GM18505 (cell line): ENCODE measurements around the gene ATP1A2.

Experiments
- ATAC-seq: cut with Tn5 transposase; IDR thresholded peaks from one replicate; pipeline ENCODE4 v1.9.1; 2021; ENCODE audit not compliant: unreplicated experiment
- POLR2A ChIP-seq: IDR thresholded peaks from 4 replicates; pipeline ENCODE4 v1.6.1; 2011; ENCODE audit warnings: borderline replicate concordance; ENCODE audit not compliant: insufficient read depth, insufficient read length; ENCODE audit errors: extremely low read depth

Gene ATP1A2

GRCh38 chr1:160166166-160166868 is 50.8 kb downstream of the ATP1A2 start:
- ATAC-seq, result no peak
- no peak for TF ChIP-seq POLR2A

DNA sequence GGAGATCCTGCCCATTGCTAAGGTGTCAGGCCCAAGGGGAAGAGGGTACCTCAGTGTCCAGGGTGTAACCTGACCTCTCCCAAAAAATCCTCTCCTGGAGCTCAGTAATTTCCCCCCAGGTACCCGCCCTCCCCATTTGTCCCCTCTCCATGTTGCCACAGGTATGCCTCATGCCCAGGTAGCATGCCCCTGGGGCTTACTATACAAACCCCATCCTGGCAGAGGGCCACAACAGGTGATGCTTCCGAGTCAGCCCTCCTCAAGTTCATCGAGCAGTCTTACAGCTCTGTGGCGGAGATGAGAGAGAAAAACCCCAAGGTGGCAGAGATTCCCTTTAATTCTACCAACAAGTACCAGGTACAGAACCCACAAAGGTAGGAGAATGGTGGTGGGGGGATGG is 51.5 kb downstream of the ATP1A2 start:
- TF ChIP-seq POLR2A, result no peak
- ATAC-seq, result no peak

DNA sequence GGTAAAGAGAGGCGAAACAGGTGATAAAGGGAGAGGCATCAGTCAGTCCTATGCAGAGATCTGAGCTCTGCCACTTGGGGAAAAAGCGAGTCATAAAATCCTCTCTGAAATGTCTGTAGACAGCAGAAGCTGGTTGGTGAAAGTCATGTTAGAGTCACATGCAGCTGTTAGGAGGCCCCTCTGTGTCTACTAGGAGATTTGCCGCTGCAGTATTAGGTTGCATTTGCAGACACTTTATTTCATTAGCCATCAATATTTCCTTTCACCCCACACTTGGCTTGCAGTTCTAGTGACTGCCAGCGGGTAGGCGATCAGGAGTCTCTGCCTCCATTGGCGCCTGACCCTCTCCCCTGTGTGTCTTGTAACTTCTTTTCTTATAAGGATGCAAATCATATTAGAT is 52.0 kb downstream of the ATP1A2 start:
- ATAC-seq, result no peak
- TF ChIP-seq POLR2A, result no peak

DNA sequence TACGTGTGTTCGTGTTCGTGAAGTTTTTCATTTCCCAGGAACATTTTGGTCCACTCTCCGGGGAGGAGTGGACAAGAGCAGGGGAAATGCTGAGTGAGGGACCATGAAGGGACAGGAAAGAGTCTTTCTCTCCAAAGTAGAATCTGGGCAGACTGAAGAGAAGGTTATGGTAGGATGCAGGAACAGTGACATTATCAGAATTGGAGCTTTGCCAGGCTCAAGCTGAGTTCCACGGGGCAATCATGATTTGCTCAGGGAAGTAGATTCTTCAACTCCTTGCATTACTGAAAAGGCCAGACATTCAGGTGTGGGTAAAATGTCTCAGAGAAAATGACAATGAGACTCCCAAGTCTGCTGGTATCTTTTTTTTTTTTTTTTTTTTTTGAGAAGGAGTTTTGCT is 52.5 kb downstream of the ATP1A2 start:
- no peak for ATAC-seq
- TF ChIP-seq POLR2A, result no peak

DNA sequence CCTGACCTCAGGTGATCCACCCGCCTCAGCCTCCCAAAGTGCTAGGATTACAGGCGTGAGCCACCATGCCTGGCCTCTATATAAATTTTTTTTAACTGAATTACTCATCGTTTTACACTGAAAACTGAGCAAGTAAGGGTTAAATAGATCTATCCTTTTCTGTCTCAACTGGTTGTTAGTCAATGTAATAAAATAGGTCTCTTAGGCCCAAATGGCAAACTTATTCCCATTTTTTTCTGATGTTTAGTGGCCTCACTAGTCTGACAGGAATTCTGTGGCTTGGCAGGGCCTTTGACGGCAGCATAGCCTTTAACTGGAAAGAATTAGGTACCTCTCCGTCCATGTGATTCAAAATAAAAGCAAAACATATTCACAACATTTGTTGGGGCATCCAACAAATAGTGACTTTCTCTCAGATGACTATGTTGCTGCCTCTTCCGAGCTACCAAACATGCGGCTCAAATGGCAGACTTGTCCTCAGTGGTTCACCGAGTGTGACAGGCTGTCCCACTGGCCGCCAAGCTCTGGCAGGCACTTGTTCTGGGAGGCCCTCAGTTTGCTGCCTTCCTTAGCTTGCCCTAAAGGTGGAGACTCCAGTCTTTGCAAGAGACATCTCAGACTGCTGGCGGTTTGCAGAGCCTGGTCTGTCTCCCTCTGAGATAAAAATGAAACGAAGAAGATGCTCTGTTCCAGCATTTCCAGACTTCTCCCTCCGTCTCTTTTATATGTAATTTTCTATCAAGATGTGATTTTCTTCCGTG is 53.2 kb downstream of the ATP1A2 start:
- TF ChIP-seq POLR2A, result no peak
- ATAC-seq, result no peak

GRCh38 chr1:160169553-160170399 is 54.2 kb downstream of the ATP1A2 start:
- no peak for TF ChIP-seq POLR2A
- ATAC-seq, result peak; percentile 66

- no peak for TF ChIP-seq POLR2A
- no peak for ATAC-seq
These were observed 55.8 kb downstream of the ATP1A2 start for GRCh38 chr1:160171354-160171753.

DNA sequence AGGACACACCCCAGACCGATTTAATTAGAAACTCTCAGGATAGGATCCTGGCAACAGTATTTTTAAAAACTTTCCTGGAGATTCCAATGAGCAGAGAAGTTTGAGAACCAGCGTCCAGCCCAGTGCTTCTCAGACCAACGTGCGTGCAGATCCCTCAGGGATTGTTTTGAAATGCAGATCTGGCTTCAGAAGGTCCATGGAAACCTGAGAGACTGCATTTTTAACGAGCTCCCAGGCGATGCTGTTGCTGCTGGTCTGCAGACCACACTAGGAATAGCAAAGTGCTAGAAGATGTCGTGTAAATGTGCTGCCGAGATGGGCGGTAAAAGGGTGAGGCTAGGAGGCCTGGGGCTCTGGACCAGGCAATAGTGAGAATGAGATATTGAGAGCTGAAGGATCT is 56.4 kb downstream of the ATP1A2 start:
- no peak for TF ChIP-seq POLR2A
- ATAC-seq, result no peak

DNA sequence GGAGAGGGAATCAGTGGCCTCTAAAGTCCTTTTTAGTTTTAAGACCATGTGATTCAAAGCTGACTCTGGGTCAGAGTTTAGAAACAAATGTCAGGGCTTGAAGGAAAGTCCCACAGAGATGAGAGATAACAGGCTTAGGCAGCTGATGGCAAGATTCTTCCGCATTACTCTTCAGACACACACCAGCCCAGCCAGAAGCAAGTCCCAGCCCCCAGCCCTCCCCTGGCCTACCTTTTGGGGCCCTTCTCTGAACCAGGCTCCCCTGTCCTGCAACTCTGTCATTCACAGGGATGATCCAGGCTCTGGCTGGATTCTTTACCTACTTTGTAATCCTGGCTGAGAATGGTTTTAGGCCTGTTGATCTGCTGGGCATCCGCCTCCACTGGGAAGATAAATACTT is 61.7 kb downstream of the ATP1A2 start:
- no peak for TF ChIP-seq POLR2A
- ATAC-seq, result no peak

- no peak for ATAC-seq
These were observed 62.1 kb downstream of the ATP1A2 start for GRCh38 chr1:160177667-160178066.

DNA sequence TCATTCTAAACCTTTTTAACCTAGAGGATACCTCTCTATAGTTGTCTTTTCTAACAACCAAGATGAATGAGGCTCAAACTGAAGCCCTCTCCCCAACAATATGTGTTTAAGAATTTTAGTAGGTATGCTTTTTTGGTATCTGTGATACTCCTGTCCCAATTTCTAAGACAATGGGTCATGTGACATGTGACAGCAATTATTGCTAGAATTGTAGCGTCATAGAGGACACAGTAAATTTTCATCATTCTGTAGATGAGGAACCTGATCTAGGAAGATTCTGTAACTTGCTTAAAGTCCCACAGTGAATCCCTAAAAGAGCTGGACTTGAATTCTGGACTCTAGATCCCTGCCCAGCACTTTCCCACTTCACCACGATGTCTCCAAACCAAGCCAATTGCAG is 63.2 kb downstream of the ATP1A2 start:
- ATAC-seq, result no peak
- TF ChIP-seq POLR2A, result no peak

More at GRCh38 chr1:160177667-160178066, 62.1 kb downstream of the ATP1A2 start:
- no peak for TF ChIP-seq POLR2A

GRCh38 chr1:160179336-160179735 is 63.8 kb downstream of the ATP1A2 start:
- no peak for TF ChIP-seq POLR2A
- no peak for ATAC-seq

DNA sequence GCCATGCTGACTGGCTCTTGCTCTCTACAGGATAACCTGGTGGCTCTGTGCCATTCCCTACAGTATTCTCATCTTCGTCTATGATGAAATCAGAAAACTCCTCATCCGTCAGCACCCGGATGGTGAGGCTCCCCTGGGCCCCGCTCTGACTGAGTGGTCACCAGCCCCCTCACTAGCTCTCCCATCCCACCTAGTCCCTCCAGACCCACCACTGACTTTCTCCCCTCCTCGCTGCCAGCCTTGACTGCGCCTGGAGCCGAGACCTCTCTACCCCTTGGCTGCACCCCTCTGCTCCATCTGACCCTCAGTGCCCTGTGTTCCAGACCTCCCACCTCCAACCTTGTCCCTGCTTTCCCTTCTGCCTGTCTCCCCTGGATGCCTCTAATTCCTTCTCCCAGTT is 70.7 kb downstream of the ATP1A2 start:
- TF ChIP-seq POLR2A, result no peak
- no peak for ATAC-seq
